C4-2B (cell line): ENCODE results near the gene OR10Z1.

ENCODE experiments used
- H3K27ac ChIP-seq: fragments of 450-650 bp; 2 replicates; pipeline ENCODE4 v1.5.1; 2017
- ZFX ChIP-seq: fragments of 450-650 bp; IDR thresholded peaks from 2 replicates; pipeline ENCODE4 v1.6.1; 2017
- TF ChIP-seq, protein P1 (sequence below): fragments of 450-650 bp; conservative IDR thresholded peaks from 2 replicates; pipeline ENCODE4 v1.5.1; 2017; ENCODE audit warnings: mild to moderate bottlenecking

OR10Z1 gene, protein sequence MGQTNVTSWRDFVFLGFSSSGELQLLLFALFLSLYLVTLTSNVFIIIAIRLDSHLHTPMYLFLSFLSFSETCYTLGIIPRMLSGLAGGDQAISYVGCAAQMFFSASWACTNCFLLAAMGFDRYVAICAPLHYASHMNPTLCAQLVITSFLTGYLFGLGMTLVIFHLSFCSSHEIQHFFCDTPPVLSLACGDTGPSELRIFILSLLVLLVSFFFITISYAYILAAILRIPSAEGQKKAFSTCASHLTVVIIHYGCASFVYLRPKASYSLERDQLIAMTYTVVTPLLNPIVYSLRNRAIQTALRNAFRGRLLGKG

DNA sequence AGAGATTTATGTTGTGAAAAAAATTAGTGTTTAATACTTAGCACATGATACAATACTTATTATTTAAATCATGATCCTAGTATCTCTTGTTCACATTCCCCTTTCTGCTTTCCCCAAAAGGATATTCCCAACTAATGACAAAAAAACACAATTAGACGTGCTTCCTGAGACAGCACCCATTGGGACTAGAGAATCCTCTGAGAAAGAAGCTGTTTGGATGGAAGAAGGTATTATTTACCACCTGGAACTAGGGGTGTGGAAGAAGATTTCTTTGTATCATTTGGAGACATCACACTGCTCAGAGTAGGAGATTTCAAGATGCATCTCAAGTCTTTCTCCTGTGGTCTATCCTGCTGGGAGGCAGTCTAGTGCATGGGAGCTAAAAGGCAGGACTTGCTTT is at the start of gene OR10Z1:
OR10Z1 (plus strand) TSS at position 301 of the 400 bp plus-strand sequence. CDS start 1,171 bp downstream, outside the sequence.
- no peak within 1 kb of the TSS for H3K27ac ChIP-seq
- no peak for TF ChIP-seq ZFX
- TF ChIP-seq, protein P1, sequence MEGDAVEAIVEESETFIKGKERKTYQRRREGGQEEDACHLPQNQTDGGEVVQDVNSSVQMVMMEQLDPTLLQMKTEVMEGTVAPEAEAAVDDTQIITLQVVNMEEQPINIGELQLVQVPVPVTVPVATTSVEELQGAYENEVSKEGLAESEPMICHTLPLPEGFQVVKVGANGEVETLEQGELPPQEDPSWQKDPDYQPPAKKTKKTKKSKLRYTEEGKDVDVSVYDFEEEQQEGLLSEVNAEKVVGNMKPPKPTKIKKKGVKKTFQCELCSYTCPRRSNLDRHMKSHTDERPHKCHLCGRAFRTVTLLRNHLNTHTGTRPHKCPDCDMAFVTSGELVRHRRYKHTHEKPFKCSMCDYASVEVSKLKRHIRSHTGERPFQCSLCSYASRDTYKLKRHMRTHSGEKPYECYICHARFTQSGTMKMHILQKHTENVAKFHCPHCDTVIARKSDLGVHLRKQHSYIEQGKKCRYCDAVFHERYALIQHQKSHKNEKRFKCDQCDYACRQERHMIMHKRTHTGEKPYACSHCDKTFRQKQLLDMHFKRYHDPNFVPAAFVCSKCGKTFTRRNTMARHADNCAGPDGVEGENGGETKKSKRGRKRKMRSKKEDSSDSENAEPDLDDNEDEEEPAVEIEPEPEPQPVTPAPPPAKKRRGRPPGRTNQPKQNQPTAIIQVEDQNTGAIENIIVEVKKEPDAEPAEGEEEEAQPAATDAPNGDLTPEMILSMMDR: no peak

GRCh38 chr1:158559696-158560095 is 45.4 kb upstream of the OR10Z1 start:
- TF ChIP-seq, protein P1: no peak
- TF ChIP-seq ZFX: no peak
- H3K27ac ChIP-seq: no peak overlapping the region

- TF ChIP-seq ZFX: no peak
- TF ChIP-seq, protein P1: no peak
- no peak overlapping the region for H3K27ac ChIP-seq
Measured at GRCh38 chr1:158563853-158564252, 41.2 kb upstream of the OR10Z1 start.

- TF ChIP-seq ZFX: no peak
- H3K27ac ChIP-seq: no peak overlapping the region
Measured at GRCh38 chr1:158564608-158565007, 40.5 kb upstream of the OR10Z1 start.

DNA sequence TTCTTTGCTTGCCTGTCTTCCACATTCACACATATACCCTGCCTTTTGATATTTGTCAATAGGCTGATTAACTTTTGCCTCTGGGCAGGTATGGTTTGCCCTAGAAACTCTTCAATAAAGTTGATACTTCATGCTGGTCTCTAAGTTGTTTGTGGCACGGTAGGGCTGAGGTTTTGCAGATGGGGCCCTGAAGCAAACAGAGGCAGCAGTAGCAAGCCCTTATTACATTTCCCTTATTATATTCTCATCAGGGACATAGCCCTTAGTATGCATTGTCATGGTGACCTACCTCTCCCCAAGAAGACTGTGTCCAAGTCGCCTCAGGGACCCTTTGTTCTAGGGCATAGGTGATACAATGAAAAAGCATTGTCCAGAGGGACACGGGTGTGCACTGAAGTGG is 34.6 kb upstream of the OR10Z1 start, which contains the start of gene OR6P1:
OR6P1 (minus strand) TSS at position 101 of the 400 bp plus-strand sequence. CDS start 6,976 bp downstream, outside the sequence.
- H3K27ac ChIP-seq: no peak within 1 kb of the TSS
- no peak for TF ChIP-seq ZFX
- TF ChIP-seq, protein P1: no peak

DNA sequence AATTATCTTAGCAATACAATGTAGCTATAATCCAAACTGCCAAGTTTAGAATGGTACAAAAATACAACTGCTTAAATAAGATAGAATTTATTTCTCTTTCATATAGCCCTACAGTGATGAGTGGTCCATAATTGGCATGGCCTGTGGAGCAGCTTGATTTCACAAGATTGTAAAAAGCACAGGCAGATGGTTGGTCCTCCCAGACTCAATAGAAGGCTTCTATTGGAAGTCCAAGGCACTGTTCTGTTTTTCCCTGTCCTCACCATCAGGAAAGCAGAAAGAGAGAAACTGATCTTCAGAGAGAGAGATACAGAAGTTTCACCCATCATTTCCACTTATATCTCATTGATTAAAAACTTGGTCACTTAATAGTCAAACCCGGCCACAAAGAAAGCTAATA is 32.8 kb upstream of the OR10Z1 start:
- no peak for TF ChIP-seq ZFX
- TF ChIP-seq, protein P1: no peak
- H3K27ac ChIP-seq: no peak overlapping the region

GRCh38 chr1:158577561-158577960 is 27.5 kb upstream of the OR10Z1 start:
- H3K27ac ChIP-seq: no peak overlapping the region
- TF ChIP-seq, protein P1: no peak
- TF ChIP-seq ZFX: no peak

DNA sequence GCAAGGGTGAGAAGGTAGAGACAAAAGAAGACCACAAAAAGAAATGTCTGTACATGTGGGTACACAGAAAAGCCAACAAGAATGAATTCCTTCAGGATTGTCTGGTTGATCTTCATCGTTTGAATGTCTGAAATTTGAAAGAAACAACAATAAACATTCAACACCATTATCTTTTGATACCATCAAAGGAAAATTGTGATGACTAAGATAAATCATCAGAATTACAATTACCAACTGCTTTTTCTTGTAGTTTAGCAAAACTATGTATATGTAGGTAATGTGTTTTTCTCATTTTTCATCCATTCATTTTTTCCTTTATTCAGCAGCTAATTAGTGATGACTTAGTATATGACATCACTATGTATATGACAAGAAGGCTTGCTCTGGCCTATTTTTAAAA is 25.3 kb upstream of the OR10Z1 start, which contains the start of gene OR10X1:
OR10X1 (minus strand) TSS at position 167 of the 400 bp plus-strand sequence; CDS start at position 167, 0 bp downstream.
- TF ChIP-seq, protein P1: no peak
- TF ChIP-seq ZFX: no peak
- no peak within 1 kb of the TSS for H3K27ac ChIP-seq
